D341Med (cell line): ENCODE measurements around the gene MRPL47.
"Not testable (repeated sequence)": the region's sequence is repeated elsewhere in the genome, so short reads cannot be mapped to it uniquely, and the experiment has no call there.

Experiments
- DNase-seq: peaks from one replicate; pipeline ENCODE4 v3.0.0; 2012; ENCODE audit warnings: low spot score

The MRPL47 gene

GRCh38 chr3:179604321-179605078 is at the start of gene MRPL47, which contains the start of gene NDUFB5:
MRPL47 (minus strand) TSS chr3:179604638; CDS start chr3:179604624, 14 bp downstream.
NDUFB5 (plus strand) TSS chr3:179604794; CDS start chr3:179604816, 22 bp downstream.
- DNase-seq = peak; percentile 94

GRCh38 chr3:179653096-179653797 is 48.8 kb upstream of the MRPL47 start:
- DNase-seq = peak; percentile 81

GRCh38 chr3:179652447-179653095 is 48.1 kb upstream of the MRPL47 start, which contains the start of gene USP13:
USP13 (plus strand) TSS chr3:179653040; CDS start chr3:179653226, 186 bp downstream.
- DNase-seq = peak; percentile 93

- no peak for DNase-seq
Measured at GRCh38 chr3:179651687-179652446, 47.4 kb upstream of the MRPL47 start.

- no peak for DNase-seq
Measured at GRCh38 chr3:179646177-179646576, 41.7 kb upstream of the MRPL47 start.

- DNase-seq = not testable (repeated sequence)
Measured at GRCh38 chr3:179643837-179644236, 39.4 kb upstream of the MRPL47 start.

- no peak for DNase-seq
Measured at GRCh38 chr3:179642871-179643270, 38.4 kb upstream of the MRPL47 start.

GRCh38 chr3:179640469-179640868 is 36.0 kb upstream of the MRPL47 start:
- no peak for DNase-seq

- no peak for DNase-seq
Measured at GRCh38 chr3:179630753-179631451, 26.5 kb upstream of the MRPL47 start.

GRCh38 chr3:179624451-179624850 is 20.0 kb upstream of the MRPL47 start:
- no peak for DNase-seq

GRCh38 chr3:179622023-179622422 is 17.6 kb upstream of the MRPL47 start:
- DNase-seq = no peak

GRCh38 chr3:179615458-179616173 is 11.2 kb upstream of the MRPL47 start:
- no peak for DNase-seq

GRCh38 chr3:179613807-179614206 is 9.4 kb upstream of the MRPL47 start:
- DNase-seq = no peak

- DNase-seq = no peak
Measured at GRCh38 chr3:179610066-179610465, 5.6 kb upstream of the MRPL47 start.

GRCh38 chr3:179608931-179609720 is 4.7 kb upstream of the MRPL47 start:
- DNase-seq = no peak

GRCh38 chr3:179606534-179607085 is 2.2 kb upstream of the MRPL47 start:
- no peak for DNase-seq

GRCh38 chr3:179603831-179604230 is 607 bp downstream of the MRPL47 start:
- DNase-seq = no peak

GRCh38 chr3:179603321-179603720 is 1.1 kb downstream of the MRPL47 start:
- no peak for DNase-seq

- DNase-seq = no peak
Measured at GRCh38 chr3:179599531-179599930, 4.9 kb downstream of the MRPL47 start.
